SU-DHL-6 (cell line): ENCODE measurements around the gene IFI35.

Source experiments
- H2AFZ ChIP-seq: fragments of 200-600 bp; sonication (generic); 2 replicates; pipeline ENCODE4 v1.6.1; 2014; ENCODE audit warnings: low read depth, mild to moderate bottlenecking, moderate library complexity, mixed read lengths, antibody characterized with exemption, low read length; ENCODE audit not compliant: severe bottlenecking
- H3F3A ChIP-seq: fragments of 200-600 bp; shearing (Covaris generic); 2 replicates; pipeline ENCODE4 v1.6.0; 2016; ENCODE audit warnings: antibody characterized with exemption, mild to moderate bottlenecking; ENCODE audit not compliant: insufficient read depth
- H3K27ac ChIP-seq: fragments of 200-600 bp; sonication (generic); 2 replicates; pipeline ENCODE4 v1.5.1; 2016; ENCODE audit warnings: low read depth, mild to moderate bottlenecking, low read length, moderate library complexity, mixed read lengths
- H3K27me3 ChIP-seq: fragments of 200-600 bp; sonication (generic), shearing (Covaris generic); 2 replicates; pipeline ENCODE4 v1.6.0; 2014; ENCODE audit warnings: mild to moderate bottlenecking, low read length
- H3K36me3 ChIP-seq: fragments of 200-600 bp; sonication (generic); 2 replicates; pipeline ENCODE4 v1.6.1; 2014; ENCODE audit warnings: mild to moderate bottlenecking, low read length, mixed read lengths
- H3K4me2 ChIP-seq: fragments of 300-600, 200-600 bp; shearing (Covaris generic), sonication (generic); 2 replicates; pipeline ENCODE4 v1.6.0; 2014; ENCODE audit warnings: low read length, low read depth, mild to moderate bottlenecking; ENCODE audit not compliant: poor library complexity, severe bottlenecking
- H3K4me3 ChIP-seq: fragments of 200-600 bp; sonication (generic); 2 replicates; pipeline ENCODE4 v1.5.1; 2014; ENCODE audit warnings: antibody characterized with exemption, low read length, mild to moderate bottlenecking, mixed read lengths; ENCODE audit not compliant: insufficient read depth, poor library complexity, severe bottlenecking
- H3K79me2 ChIP-seq: fragments of 200-600 bp; sonication (generic); 2 replicates; pipeline ENCODE4 v1.6.1; 2014; ENCODE audit warnings: mild to moderate bottlenecking, low read length, moderate library complexity; ENCODE audit not compliant: insufficient read depth
- H3K9ac ChIP-seq: fragments of 200-600 bp; sonication (generic); 2 replicates; pipeline ENCODE4 v1.7.0; 2014; ENCODE audit warnings: mild to moderate bottlenecking, low read length
- H3K9me2 ChIP-seq: fragments of 200-600 bp; sonication (generic); replicated peaks from 2 replicates; pipeline ENCODE4 v1.6.1; 2014; ENCODE audit warnings: low read length; ENCODE audit not compliant: insufficient read depth
- H3K9me3 ChIP-seq: fragments of 200-600 bp; sonication (generic); 2 replicates; pipeline ENCODE4 v1.6.1; 2014; ENCODE audit warnings: low read length, mixed read lengths; ENCODE audit not compliant: insufficient read depth
- H4K20me1 ChIP-seq: fragments of 200-600 bp; sonication (generic); 2 replicates; pipeline ENCODE4 v1.6.1; 2014; ENCODE audit warnings: low read depth, mild to moderate bottlenecking, antibody characterized with exemption, low read length, moderate library complexity, mixed read lengths
- CTCF ChIP-seq: fragments of 200-600 bp; sonication (generic); IDR thresholded peaks from one replicate; pipeline ENCODE4 v1.5.1; 2017; ENCODE audit warnings: antibody characterized with exemption, mild to moderate bottlenecking, low read length, moderate library complexity; ENCODE audit not compliant: insufficient read depth, poor library complexity, severe bottlenecking
- EZH2phosphoT487 ChIP-seq: fragments of 200-600 bp; sonication (generic), shearing (Covaris generic); conservative IDR thresholded peaks from 2 replicates; pipeline ENCODE4 v1.6.1; 2018; ENCODE audit warnings: mild to moderate bottlenecking, antibody characterized with exemption, low read length, moderate library complexity, mixed read lengths

The IFI35 gene

GRCh38 chr17:43013296-43013695, 6.7 kb downstream of the IFI35 start:
- Histone ChIP-seq H4K20me1 (no peaks in the 10 kb centered on the region), H3F3A (no peaks in the 10 kb centered on the region), H3K9me3 (no peaks in the 10 kb centered on the region), H2AFZ (no peak overlapping the region), H3K4me2 (no peak overlapping the region), H3K9me2 (no peaks in the 10 kb centered on the region), H3K9ac (no peak overlapping the region), H3K36me3 (no peaks in the 10 kb centered on the region), H3K27me3 (no peaks in the 10 kb centered on the region), H3K27ac (no peak overlapping the region), H3K79me2 (no peaks in the 10 kb centered on the region), H3K4me3 (no peak overlapping the region)
- TF ChIP-seq CTCF: no peak
- TF ChIP-seq EZH2phosphoT487: no peak

- no peak for TF ChIP-seq EZH2phosphoT487
- no peak for TF ChIP-seq CTCF
- H3K9me3 ChIP-seq: no peaks in the 10 kb centered on the region
- H3K36me3 ChIP-seq: no peaks in the 10 kb centered on the region
- H3K4me2 ChIP-seq: no peak overlapping the region
- no peaks in the 10 kb centered on the region for H3K9me2 ChIP-seq
- H2AFZ ChIP-seq: no peak overlapping the region
- no peak overlapping the region for H3K4me3 ChIP-seq
- H3F3A ChIP-seq: peaks cover 4% of the 10 kb centered on the region; the same call in 1 of the 2 replicates
- no peak overlapping the region for H3K9ac ChIP-seq
- no peak overlapping the region for H3K27ac ChIP-seq
- no peaks in the 10 kb centered on the region for H3K27me3 ChIP-seq
- H4K20me1 ChIP-seq: no peaks in the 10 kb centered on the region
- H3K79me2 ChIP-seq: no peaks in the 10 kb centered on the region
These were observed 7.5 kb downstream of the IFI35 start for GRCh38 chr17:43014020-43014648.

GRCh38 chr17:43014649-43015542, 8.3 kb downstream of the IFI35 start:
- no peak overlapping the region for H3K9ac ChIP-seq
- H3K27ac ChIP-seq: no peak overlapping the region
- H2AFZ ChIP-seq: no peak overlapping the region
- no peaks in the 10 kb centered on the region for H3K9me2 ChIP-seq
- H3F3A ChIP-seq: peaks cover 4% of the 10 kb centered on the region; the same call in 1 of the 2 replicates
- no peaks in the 10 kb centered on the region for H3K79me2 ChIP-seq
- H3K4me3 ChIP-seq: no peak overlapping the region
- H3K9me3 ChIP-seq: no peaks in the 10 kb centered on the region
- TF ChIP-seq EZH2phosphoT487: no peak
- TF ChIP-seq CTCF: no peak
- H4K20me1 ChIP-seq: no peaks in the 10 kb centered on the region
- H3K4me2 ChIP-seq: no peak overlapping the region
- H3K27me3 ChIP-seq: no peaks in the 10 kb centered on the region
- no peaks in the 10 kb centered on the region for H3K36me3 ChIP-seq
